ENCODE results near the gene SEPTIN10.

SEPTIN10 gene

GRCh38 chr2:109521233-109522062, 92.3 kb downstream of the SEPTIN10 start:
- no peak for DNase-seq

GRCh38 chr2:109519513-109519912, 94.3 kb downstream of the SEPTIN10 start:
- DNase-seq, result no peak

- DNase-seq, result no peak
Observed at GRCh38 chr2:109517118-109517889, 96.5 kb downstream of the SEPTIN10 start.

DNA sequence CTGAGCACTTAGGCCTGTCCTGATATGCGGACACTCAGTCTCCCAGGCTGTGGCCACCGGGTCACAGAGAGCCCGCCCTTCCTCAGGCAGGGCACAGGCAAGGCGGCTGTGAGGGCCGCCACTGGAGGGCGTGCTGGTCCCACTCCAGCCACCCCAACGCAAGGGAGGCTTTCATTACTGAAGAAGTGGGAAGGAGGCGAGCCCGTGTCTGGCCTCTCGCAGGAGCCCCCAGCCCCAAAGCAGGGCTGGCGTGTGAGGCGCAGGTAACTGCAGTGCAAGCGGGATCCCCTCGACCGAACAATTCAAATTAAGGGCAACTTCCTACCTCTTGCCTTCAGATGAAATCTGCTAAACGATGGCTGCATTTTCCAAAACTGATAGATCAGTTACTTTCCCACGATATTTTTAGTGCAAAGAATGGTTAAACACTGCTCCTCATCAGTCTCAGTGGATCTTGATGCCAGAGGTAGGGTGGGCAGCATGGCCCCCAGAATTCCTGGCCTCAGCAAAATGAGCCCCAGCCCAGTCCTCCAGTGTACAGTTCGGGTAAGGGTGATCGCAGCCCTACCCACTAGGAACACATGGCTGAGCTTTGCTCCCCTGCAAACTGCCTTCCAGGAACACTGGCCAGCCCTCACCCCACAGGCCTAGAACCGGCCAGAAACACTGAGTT, 97.2 kb downstream of the SEPTIN10 start:
- no peak for DNase-seq

- no peak for DNase-seq
Observed at GRCh38 chr2:109514857-109515256, 98.9 kb downstream of the SEPTIN10 start.

DNA sequence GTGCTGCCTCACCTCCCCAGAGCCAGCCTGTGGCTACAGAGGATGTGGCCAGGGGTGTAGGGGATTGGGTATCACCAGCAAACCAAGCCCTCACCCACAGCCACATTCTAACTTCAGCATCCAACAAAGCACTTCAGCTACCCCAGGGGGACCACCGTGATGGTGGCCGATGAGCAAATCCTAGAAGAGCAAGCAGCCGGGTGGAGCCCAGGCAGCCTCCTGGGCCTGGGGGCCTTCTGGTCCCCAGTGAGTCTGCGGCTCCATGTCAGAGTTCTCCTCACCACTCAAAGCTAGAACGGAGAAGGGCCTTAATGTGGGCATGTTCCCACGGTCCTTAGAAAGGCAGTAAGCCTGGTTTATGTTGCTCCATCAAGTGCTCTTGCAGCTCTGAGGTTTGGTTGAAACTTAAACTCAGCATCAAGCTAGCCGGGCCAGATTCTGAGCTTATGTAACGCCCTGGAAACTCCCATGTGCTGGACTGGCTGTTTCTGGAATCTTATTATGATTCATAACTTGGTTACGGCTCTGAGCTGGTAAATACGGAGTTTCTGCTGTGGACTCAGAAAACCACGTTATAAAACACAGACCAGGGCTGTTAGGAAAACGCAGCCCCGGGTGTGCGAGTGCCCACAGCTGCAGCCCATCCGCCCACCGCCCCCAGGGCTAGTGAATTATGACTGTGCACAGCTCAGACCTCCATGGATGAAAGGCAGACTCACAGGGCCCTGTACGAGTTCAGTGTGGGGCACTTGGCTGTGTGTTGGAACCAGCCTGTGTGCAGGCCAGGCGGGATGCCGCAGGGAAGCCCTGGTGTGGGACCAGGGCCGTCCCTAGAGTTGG, 99.8 kb downstream of the SEPTIN10 start:
- DNase-seq, result no peak

GRCh38 chr2:109513230-109513629, 100.5 kb downstream of the SEPTIN10 start:
- no peak for DNase-seq

DNA sequence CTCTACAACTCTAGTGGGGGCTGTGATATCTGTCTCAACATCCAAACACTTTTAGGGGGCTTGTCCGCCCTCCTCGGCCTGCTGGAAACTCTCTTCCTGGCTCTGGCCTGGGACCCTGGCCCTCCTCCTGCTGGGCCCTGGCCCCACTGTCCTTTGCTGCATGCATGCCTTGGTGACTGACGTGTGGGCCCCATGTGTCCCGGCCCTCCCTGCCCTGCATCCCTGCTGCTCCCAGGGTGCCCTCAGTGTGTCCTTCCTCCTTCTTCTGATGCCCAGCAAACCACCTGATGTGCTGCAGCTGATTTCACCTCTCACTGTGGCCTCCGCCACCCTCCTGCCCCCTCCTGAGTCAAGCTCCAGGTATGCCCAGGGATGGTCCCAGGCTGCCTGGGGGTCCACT, 101.7 kb downstream of the SEPTIN10 start:
- no peak for DNase-seq

DNA sequence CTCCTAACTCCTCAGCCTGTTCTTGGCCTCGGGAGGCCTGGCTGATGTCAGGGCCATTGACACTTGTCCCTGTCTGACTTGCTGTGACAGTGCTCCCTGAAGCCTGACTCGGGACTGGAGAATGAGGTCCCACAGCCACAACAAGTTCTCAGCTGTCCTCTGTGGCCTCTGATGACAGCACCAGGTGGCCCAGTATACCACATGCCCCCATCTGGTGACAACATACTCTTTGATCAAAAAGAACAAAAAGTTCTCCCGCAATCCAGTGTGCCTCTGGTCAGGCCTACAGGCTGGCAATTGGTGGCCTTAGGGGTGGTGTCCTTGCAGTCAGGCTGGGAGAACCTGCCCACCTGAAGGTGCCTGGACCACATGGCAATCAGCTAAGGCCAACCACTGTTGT, 102.6 kb downstream of the SEPTIN10 start:
- DNase-seq, result no peak

DNA sequence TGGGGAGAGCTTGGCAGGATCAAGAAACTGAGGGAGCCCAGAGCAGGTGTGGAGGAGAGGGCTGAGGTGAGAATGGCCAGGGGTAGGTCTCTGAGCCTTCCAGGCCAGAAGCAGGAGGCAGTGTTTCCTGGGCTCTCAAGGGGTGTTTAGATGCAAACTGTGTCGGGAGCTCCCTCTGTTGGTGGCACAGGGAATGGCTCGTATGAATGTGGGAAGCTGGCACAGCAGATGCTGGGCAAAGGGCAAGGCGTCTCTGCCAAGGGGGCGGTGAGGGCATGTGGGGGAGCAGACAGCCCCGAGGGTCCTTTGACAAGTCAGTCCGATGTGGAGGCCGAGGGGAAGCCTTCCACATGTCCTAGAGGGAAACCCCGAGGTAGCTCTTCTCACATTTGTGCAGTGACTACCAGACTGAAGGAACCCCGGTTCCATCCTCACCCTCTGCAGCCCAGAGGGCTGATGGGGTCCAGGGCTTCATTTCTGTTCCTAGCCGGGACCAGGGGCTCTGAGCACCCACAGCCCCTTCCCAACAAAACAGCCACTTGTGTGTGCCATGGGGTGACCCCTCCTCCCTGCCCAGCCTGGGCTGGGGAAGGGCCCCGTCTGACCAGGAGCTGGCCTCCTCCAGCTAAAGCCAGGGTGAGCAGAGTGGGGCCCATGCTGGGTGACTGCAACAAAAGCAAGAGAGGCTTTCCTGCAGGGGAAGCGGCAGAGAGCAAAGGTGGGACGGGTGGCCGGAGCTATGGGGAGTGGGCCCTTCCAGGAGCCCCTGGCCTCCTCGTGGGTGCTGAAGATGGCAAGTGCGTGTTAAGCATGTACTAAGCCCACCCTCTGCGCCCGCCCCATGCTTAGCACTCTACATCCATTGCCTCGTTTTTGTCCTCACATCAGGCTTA, 103.4 kb downstream of the SEPTIN10 start:
- DNase-seq, result peak; percentile 74

- DNase-seq, result no peak
Observed at GRCh38 chr2:109508556-109508955, 105.2 kb downstream of the SEPTIN10 start.

DNA sequence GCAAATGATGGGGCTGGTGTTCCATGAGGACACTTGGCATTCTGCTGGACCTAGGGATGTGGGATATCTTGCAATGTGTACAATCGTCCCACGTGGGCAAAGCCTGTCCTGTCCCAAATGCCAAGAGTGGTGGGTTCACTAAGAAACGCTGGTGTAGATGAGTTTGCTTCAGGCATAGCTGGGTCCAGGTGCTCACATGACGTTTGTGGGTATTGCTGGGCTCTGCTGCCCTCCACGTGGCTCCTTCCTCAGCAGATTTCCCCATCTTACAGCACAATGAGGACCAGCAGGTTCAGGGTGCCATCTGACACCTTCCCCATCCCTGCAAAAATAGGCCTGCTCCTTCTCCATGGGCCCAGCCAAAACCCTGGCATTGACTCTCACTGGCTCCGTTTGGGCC, 105.9 kb downstream of the SEPTIN10 start:
- DNase-seq, result no peak

- no peak for DNase-seq
Observed at GRCh38 chr2:109507217-109507616, 106.5 kb downstream of the SEPTIN10 start.

- DNase-seq, result no peak
Observed at GRCh38 chr2:109503191-109503590, 110.6 kb downstream of the SEPTIN10 start.

- no peak for DNase-seq
Observed at GRCh38 chr2:109501461-109501860, 112.3 kb downstream of the SEPTIN10 start.

DNA sequence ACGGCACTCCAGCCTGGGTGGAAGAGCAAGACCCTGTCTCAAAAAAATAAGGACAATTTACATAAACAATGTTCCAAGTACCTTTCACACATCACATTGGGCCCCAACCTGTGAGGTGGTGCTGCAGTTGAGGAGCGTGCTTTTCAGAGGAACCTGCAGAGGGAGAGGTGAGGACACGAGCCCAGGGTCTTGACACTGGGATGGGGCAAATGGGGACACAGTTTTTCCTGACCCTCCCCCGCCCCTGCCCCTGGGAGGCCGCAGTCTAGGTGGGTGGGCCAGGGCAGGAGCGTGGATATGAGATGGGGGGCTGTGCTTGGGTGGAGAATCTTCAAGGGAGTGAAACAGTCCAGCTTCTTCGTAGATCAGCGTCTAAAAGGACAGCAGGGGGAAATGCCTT, 112.9 kb downstream of the SEPTIN10 start:
- no peak for DNase-seq

DNA sequence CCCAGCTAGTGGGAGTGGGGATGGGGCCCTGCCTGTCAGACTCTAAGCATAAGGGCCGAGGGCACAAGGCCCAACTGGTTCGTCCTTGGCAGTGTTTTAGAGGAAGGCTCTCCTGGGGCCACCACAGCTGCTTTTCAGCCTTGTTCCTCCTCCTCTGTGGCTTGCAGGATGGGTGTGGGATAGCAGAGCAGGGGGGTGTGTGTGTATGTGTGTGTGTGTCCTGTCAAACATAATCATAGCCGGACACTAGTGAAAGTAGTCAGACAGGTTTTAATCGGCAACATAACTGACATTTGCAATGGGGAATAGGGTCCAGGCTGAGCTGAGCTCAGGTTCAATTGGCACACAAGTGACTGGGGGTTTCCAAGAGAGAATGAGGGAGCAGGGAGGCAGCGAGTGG, 114.2 kb downstream of the SEPTIN10 start:
- no peak for DNase-seq

DNA sequence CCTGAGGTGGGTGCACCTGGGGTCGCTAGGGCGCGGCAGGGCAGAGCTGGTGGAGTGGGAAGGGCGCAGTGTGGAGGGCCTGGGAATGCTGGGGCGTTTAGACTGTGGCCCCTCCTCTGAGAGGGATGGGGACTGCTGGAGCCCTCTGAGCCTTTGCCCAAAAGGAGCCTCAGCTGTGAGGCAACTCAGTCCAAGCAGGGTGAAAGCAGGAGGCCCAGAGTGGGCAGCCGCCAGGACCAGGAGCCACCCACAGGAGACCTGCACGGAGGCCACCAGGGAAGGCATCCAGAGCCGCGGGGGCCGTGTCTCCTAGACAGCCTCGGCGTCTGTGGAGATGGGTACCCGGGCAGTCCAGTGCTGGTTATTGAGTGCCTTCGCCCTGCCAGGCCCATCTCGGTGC, 114.9 kb downstream of the SEPTIN10 start:
- DNase-seq, result no peak

DNA sequence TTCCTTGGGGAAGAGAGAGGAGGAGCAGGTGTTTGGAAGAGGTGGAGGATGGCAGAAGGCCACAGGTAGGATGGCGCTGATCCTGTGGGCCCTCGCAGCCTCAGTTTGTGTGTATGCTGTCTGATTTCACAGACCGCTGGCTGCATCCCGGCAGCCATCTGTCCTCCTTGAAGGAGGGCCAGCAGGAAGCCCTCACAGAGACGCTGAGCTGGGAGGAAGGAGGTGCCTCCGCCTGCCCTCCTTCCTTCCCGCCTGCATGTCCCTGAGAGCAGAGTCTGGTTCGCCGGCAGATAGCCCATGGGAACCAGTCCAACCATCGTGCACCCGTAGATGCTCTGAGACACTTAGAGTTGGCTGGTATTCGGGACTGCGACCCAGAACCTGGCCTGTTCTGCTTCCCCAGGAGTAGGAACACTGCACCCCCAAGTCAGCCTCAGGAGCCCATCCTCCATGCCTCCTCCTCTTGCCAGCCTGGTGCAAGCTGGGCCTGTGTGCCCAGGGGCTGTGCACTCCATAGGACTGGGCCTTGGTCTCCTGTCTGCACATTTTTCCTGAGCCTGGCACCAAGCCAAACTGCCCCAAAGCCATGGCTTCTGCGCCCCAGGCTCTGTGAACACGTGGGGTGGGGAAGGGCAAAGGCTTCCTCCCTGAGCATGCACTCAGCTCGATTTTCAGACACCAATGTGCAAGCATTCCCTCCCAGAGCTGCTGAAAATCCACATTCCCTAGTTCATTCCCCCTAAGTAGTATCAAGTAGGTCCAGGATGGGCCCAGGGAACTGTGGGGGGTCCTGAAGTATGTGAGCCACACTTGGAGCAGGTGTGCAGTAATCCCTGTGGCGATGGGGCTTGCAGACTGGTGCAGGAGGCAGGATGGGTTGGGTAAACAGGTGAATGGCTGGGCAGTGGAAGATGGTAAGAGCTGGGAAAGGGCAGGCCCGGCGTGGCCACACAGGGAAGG, 115.6 kb downstream of the SEPTIN10 start:
- peak; percentile 92 for DNase-seq

- DNase-seq, result peak; percentile 69
Observed at GRCh38 chr2:109497463-109497862, 116.3 kb downstream of the SEPTIN10 start.

Measured in NCI-H2171 treated with DMSO at 0.1 percent for 48 hours (cell line).